ENCODE measurements around the gene PLD2.

PLD2 gene

GRCh38 chr17:4769628-4770027 is 37.3 kb upstream of the PLD2 start:
- DNase-seq (ENCODE audit: low read depth), result peak; percentile 10
- TF ChIP-seq CTCF (conservative IDR thresholded peaks at IDR 0.05; ENCODE audit: low read length), result no peak
- H3K4me3 ChIP-seq (ENCODE audit: low read length), result no peak overlapping the region

- no peak for TF ChIP-seq CTCF (conservative IDR thresholded peaks at IDR 0.05; ENCODE audit: low read length)
- H3K4me3 ChIP-seq (ENCODE audit: low read length), result no peak within 1 kb of the TSS
- DNase-seq (ENCODE audit: low read depth), result no peak
Observed at GRCh38 chr17:4771519-4772234, 35.3 kb upstream of the PLD2 start, which contains the start of gene TM4SF5. Gene TM4SF5, plus strand, starts transcription at chr17:4771886. Its CDS starts 37 bp downstream, at chr17:4771923.

GRCh38 chr17:4772235-4772613 is 34.7 kb upstream of the PLD2 start:
- no peak overlapping the region for H3K4me3 ChIP-seq (ENCODE audit: low read length)
- DNase-seq (ENCODE audit: low read depth), result no peak
- no peak for TF ChIP-seq CTCF (conservative IDR thresholded peaks at IDR 0.05; ENCODE audit: low read length)

- H3K4me3 ChIP-seq (ENCODE audit: low read length), result no peak overlapping the region
- DNase-seq (ENCODE audit: low read depth), result peak; percentile 17
- TF ChIP-seq CTCF (conservative IDR thresholded peaks at IDR 0.05; ENCODE audit: low read length), result no peak
Observed at GRCh38 chr17:4777969-4778760, 28.8 kb upstream of the PLD2 start.

GRCh38 chr17:4780325-4780955 is 26.5 kb upstream of the PLD2 start:
- H3K4me3 ChIP-seq (ENCODE audit: low read length), result no peak overlapping the region
- TF ChIP-seq CTCF (conservative IDR thresholded peaks at IDR 0.05; ENCODE audit: low read length), result no peak
- no peak for DNase-seq (ENCODE audit: low read depth)

DNA sequence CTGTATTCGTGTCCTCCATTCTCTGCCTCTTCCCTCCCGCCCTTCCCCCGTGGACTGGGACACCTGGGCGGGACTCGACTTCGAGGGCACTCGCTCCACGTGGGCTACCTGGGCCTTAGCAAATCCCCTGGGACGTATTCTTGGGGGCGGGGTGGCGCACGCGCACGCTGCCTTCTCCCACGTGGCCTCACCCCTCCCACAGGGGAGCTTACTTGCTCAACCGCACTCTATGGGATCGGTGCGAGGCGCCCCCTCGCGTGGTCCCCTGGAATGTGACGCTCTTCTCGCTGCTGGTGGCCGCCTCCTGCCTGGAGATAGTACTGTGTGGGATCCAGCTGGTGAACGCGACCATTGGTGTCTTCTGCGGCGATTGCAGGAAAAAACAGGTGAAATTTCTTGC is 24.3 kb upstream of the PLD2 start:
- no peak for TF ChIP-seq CTCF (conservative IDR thresholded peaks at IDR 0.05; ENCODE audit: low read length)
- no peak overlapping the region for H3K4me3 ChIP-seq (ENCODE audit: low read length)
- DNase-seq (ENCODE audit: low read depth), result no peak

All from AG10803 (cell line).